Thoracic aorta (tissue), 2 donors: Measurements from ENCODE around the gene N4BP2. TPM values are rescaled to one million over a fixed set of nuclear protein-coding genes. Genes with fewer than 3 reads are reported as not detected.

Experiments
- ATAC-seq: fragments of 150-250 bp; one replicate; pipeline ENCODE4 v1.8.0; 2017; ENCODE audit warnings: low read depth; ENCODE audit not compliant: insufficient number of reproducible peaks, low FRiP score
- DNase-seq: peaks from one replicate; pipeline ENCODE4 v3.0.0-alpha.2; 2020; ENCODE audit warnings: low spot score
- H3K27ac ChIP-seq, 2 donors: fragments of 200-600 bp; sonication (generic); 1 replicate in 1 of 2; 2 replicates in 1 of 2; pipeline ENCODE4 v1.5.1; 2016; ENCODE audit warnings: mild to moderate bottlenecking in 2 of 2, moderate library complexity in 2 of 2
- H3K27me3 ChIP-seq: fragments of 200-600 bp; sonication (generic); replicated peaks from 2 replicates; pipeline ENCODE4 v1.6.0; 2016; ENCODE audit warnings: mild to moderate bottlenecking; ENCODE audit not compliant: insufficient read depth
- H3K36me3 ChIP-seq: fragments of 200-600 bp; sonication (generic); one replicate; pipeline ENCODE4 v1.5.1; 2016
- H3K4me1 ChIP-seq, 2 donors: fragments of 200-600 bp; sonication (generic); 1 replicate in 1 of 2; 2 replicates in 1 of 2; pipeline versions ENCODE4 v1.5.1 to v1.6.0; 2016; ENCODE audit warnings: low read depth in 2 of 2, mild to moderate bottlenecking in 1 of 2; ENCODE audit not compliant: control insufficient read depth in 1 of 2
- H3K4me3 ChIP-seq: fragments of 200-600 bp; sonication (generic); 2 replicates; pipeline ENCODE4 v1.5.1; 2016; ENCODE audit warnings: mild to moderate bottlenecking
- H3K9me3 ChIP-seq: fragments of 200-600 bp; sonication (generic); 2 replicates; pipeline ENCODE4 v1.5.1; 2016
- total RNA-seq, 2 donors: library from RNA; depleted of rRNA; stranded (reverse); fragments of >200 nt; gene quantifications; one replicate each; pipeline versions ENCODE4 v1.1.0 to v1.2.3, GENCODE V29; 2016
- TF ChIP-seq, protein P1 (sequence below): fragments of 200-600 bp; sonication (generic); IDR thresholded peaks from one replicate; pipeline ENCODE4 v1.5.1; 2019; ENCODE audit warnings: antibody characterized with exemption

The N4BP2 gene
- total RNA-seq, 2 donors from 2014 or later, result 5.4 to 10.9 TPM

DNA sequence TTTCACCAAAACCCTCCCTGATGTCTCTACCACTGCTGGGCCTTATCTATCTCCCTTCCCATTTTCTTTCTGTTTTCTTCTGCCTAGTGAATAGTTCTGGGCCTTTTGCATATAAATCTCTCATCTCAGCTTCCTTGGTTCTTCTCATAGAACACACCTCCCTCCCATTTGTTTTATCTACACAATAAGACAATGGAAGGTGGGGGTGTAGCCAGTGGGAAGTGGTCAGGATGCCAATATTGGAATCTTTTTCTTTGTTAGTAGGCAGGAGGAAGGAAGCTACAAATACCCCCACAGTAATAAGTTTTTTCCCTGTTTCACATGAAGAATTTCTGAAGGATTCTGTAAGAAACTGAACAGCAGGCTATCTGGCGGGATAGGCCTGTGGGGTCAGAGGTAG, 109.3 kb downstream of the N4BP2 start:
- DNase-seq (no peak), ATAC-seq (no peak)
- Histone ChIP-seq H3K36me3 (no peaks in the 10 kb centered on the region), H3K4me1 (no peaks in the 10 kb centered on the region), H3K4me3 (no peak overlapping the region), H3K27me3 (no peaks in the 10 kb centered on the region), H3K27ac (no peak overlapping the region), H3K9me3 (peaks cover 3% of the 10 kb centered on the region)
- TF ChIP-seq, protein P1, sequence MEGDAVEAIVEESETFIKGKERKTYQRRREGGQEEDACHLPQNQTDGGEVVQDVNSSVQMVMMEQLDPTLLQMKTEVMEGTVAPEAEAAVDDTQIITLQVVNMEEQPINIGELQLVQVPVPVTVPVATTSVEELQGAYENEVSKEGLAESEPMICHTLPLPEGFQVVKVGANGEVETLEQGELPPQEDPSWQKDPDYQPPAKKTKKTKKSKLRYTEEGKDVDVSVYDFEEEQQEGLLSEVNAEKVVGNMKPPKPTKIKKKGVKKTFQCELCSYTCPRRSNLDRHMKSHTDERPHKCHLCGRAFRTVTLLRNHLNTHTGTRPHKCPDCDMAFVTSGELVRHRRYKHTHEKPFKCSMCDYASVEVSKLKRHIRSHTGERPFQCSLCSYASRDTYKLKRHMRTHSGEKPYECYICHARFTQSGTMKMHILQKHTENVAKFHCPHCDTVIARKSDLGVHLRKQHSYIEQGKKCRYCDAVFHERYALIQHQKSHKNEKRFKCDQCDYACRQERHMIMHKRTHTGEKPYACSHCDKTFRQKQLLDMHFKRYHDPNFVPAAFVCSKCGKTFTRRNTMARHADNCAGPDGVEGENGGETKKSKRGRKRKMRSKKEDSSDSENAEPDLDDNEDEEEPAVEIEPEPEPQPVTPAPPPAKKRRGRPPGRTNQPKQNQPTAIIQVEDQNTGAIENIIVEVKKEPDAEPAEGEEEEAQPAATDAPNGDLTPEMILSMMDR, result no peak

DNA sequence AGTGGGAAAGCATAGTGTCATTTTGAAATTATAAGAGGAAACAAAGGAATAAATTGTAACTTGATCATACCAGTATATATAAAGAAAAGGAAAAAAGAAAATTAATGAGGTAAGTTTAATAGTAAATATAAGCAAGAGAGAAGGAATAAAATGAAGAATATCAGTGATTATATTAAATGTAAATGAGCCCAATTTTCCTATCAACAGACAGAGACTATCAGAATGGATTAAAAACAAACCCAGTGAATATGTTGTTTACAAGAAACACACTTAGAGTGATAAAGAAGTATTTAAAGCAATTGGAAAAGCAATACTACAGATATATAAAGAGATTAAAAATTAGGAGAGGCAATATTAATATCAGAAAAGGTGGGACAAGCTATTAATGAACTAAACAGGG, 111.4 kb downstream of the N4BP2 start:
- no peak for ATAC-seq
- TF ChIP-seq, protein P1, result no peak
- Histone ChIP-seq H3K9me3 (peaks cover 3% of the 10 kb centered on the region), H3K36me3 (no peaks in the 10 kb centered on the region), H3K27ac (no peak overlapping the region), H3K27me3 (no peaks in the 10 kb centered on the region), H3K4me3 (no peak overlapping the region), H3K4me1 (no peaks in the 10 kb centered on the region)
- no peak for DNase-seq

DNA sequence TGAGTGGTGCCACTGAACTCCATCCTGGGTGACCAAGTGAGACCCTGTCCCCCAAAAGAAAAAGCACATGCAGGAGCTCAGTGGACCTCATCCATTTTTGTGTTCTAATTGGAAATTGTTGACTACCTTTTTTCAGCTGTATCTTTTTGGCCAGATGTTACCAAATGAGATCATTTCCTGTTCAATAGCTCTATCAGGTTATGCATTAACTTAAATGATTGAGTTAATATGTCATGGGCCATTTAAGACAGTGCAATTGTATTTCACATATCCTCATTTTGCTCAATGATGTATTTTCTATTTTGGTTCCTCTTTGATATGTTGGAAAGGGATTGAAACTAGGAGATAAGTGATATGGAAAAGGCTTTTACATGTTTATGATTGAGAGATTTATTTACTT, 113.9 kb downstream of the N4BP2 start:
- Histone ChIP-seq H3K4me1 (no peaks in the 10 kb centered on the region), H3K27ac (no peak overlapping the region), H3K36me3 (no peaks in the 10 kb centered on the region), H3K9me3 (peaks cover 3% of the 10 kb centered on the region), H3K4me3 (no peak overlapping the region), H3K27me3 (no peaks in the 10 kb centered on the region)
- ATAC-seq (no peak), DNase-seq (no peak)
- TF ChIP-seq, protein P1, result no peak

DNA sequence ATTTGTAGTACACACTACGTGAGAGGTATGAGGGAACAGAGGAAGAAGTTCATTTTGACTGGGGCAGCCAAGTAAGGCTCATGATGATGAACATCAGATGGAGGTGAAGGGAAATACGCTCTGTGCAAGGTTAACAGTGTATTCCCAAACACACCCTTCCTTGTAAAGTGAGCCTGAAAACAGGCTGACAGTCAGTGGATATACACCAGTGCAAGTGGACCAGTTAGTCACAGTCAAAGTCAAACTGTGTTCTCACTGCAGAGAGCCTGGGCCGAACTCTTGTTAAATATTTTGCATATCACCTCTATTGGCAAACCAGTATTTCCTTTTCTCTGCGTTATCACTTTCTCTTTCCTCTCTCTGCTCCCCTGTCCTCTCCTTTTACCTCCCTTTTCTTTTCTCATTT, 116.8 kb downstream of the N4BP2 start:
- Histone ChIP-seq H3K27ac (no peak overlapping the region), H3K36me3 (no peaks in the 10 kb centered on the region), H3K27me3 (no peaks in the 10 kb centered on the region), H3K4me1 (no peaks in the 10 kb centered on the region), H3K9me3 (no peaks in the 10 kb centered on the region), H3K4me3 (no peak overlapping the region)
- TF ChIP-seq, protein P1, result no peak
- DNase-seq, result no peak
- ATAC-seq, result no peak

DNA sequence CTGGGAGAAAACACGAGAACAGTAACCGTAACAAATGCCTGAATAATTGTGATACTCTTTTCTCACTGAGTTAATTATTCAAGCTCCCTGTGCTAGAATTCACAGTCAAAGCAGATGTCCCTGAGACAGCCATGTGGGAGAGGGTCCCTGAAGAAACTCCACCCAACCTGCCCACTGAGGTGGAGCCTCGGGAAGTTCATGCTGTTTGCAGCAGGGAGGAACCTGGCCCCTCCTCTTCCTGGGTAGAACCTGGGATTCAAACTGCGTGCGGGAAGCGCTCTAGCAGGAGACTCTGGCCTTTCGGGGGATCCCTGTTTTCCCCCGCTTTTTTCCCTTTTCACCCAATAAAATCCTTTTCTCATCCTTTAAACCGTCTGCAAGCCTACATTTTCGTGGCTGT, 120.0 kb downstream of the N4BP2 start:
- ATAC-seq (no peak), DNase-seq (no peak)
- H3K27ac ChIP-seq, result no peak overlapping the region
- no peak overlapping the region for H3K4me3 ChIP-seq
- TF ChIP-seq, protein P1, result no peak
- no peaks in the 10 kb centered on the region for H3K27me3 ChIP-seq
- no peaks in the 10 kb centered on the region for H3K9me3 ChIP-seq
- no peaks in the 10 kb centered on the region for H3K4me1 ChIP-seq
- no peaks in the 10 kb centered on the region for H3K36me3 ChIP-seq
